Activated T-cell treated with anti-CD3 and anti-CD28 coated beads for 4 hours (primary cell): ENCODE measurements around the gene FAM131C.
A peak's percentile ranks its signal among the peaks of the same experiment; 100 is the strongest.
"Not testable (repeated sequence)": the region's sequence is repeated elsewhere in the genome, so short reads cannot be mapped to it uniquely, and the experiment has no call there.

Experiments
- DNase-seq: peaks from one replicate; pipeline ENCODE4 v3.0.0-alpha.2; 2020

Gene FAM131C

GRCh38 chr1:16031551-16031950 lies 41.9 kb downstream of the FAM131C start:
- no peak for DNase-seq

GRCh38 chr1:16029288-16029687 lies 44.2 kb downstream of the FAM131C start:
- DNase-seq, result no peak

- not testable (repeated sequence) for DNase-seq
Observed at GRCh38 chr1:16029003-16029268, 44.5 kb downstream of the FAM131C start.

- no peak for DNase-seq
Observed at GRCh38 chr1:16028237-16029002, 45.0 kb downstream of the FAM131C start.

- DNase-seq, result peak; percentile 56
Observed at GRCh38 chr1:16026723-16027484, 46.5 kb downstream of the FAM131C start.

- not testable (repeated sequence) for DNase-seq
Observed at GRCh38 chr1:16026302-16026701, 47.1 kb downstream of the FAM131C start.

GRCh38 chr1:16023050-16023653 lies 50.3 kb downstream of the FAM131C start:
- DNase-seq, result no peak

- DNase-seq, result no peak
Observed at GRCh38 chr1:16022393-16022792, 51.1 kb downstream of the FAM131C start.

GRCh38 chr1:16021681-16022080 lies 51.8 kb downstream of the FAM131C start, which contains the start of gene CLCNKA:
Gene CLCNKA, plus strand, starts transcription at chr1:16022036. Its CDS starts 584 bp downstream, at chr1:16022620.
- no peak for DNase-seq

- not testable (repeated sequence) for DNase-seq
Observed at GRCh38 chr1:16020878-16021277, 52.6 kb downstream of the FAM131C start.

- DNase-seq, result no peak
Observed at GRCh38 chr1:16020325-16020724, 53.1 kb downstream of the FAM131C start.

- no peak for DNase-seq
Observed at GRCh38 chr1:16019644-16020277, 53.7 kb downstream of the FAM131C start.

GRCh38 chr1:16018749-16019643 lies 54.5 kb downstream of the FAM131C start:
- no peak for DNase-seq

GRCh38 chr1:16018308-16018707 lies 55.1 kb downstream of the FAM131C start:
- no peak for DNase-seq

- no peak for DNase-seq
Observed at GRCh38 chr1:16017461-16018303, 55.8 kb downstream of the FAM131C start, which contains the start of gene HSPB7. Gene HSPB7, minus strand, starts transcription at chr1:16018043. Its CDS starts 80 bp downstream, at chr1:16017963.

- DNase-seq, result no peak
Observed at GRCh38 chr1:16017076-16017460, 56.4 kb downstream of the FAM131C start.

GRCh38 chr1:16015960-16016901 lies 57.2 kb downstream of the FAM131C start:
- DNase-seq, result no peak

GRCh38 chr1:16015491-16015890 lies 58.0 kb downstream of the FAM131C start:
- no peak for DNase-seq

GRCh38 chr1:16014509-16015482 lies 58.7 kb downstream of the FAM131C start:
- DNase-seq, result no peak
